GM10248 (cell line): ENCODE results near the gene PPARGC1A.

Experiments
- CTCF ChIA-PET: fragments of 300-600 bp; sonication (Branson Sonifier 250); formaldehyde crosslinking; extraction: SDS; loops from one replicate; lab custom pipeline; 2021; ENCODE audit warnings: antibody characterized with exemption; lab: Yijun Ruan, JAX
- POLR2A ChIA-PET: fragments of 350-650 bp; sonication (Branson Sonifier 250); formaldehyde crosslinking; extraction: SDS; loops from one replicate; lab custom pipeline; 2020; ENCODE audit warnings: antibody characterized with exemption; lab: Yijun Ruan, JAX
- DNase-seq: peaks from one replicate; pipeline ENCODE4 v3.0.0; 2012; ENCODE audit errors: extremely low spot score
- CTCF ChIP-seq: IDR thresholded peaks from 2 replicates; pipeline ENCODE4 v1.5.1; 2012; ENCODE audit warnings: mild to moderate bottlenecking, low read depth; ENCODE audit errors: extremely low read depth, missing control alignments, control extremely low read depth

Gene PPARGC1A

DNA sequence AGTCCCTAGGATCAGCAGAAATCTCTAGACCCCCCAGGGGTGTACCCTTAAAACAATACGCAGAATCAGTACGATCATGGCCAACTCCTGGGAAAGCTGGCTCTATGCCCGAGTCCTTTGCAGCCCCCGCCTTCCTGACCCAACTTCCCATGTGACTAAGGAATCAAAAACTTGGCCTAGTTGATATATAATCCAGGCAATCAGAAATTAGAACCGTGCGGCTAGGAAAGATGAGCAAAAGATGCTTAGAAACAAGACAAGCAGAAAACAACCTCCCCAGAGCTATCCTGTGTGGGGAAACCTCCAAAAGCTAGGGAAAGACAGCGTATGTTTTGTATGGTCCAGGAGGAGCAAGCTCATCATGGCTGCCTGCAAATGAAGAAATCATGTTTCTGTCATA is 110.0 kb downstream of the PPARGC1A start:
- ChIA-PET CTCF (interaction anchor here (1.4 kb wide), 1 partner anchor 25 kb away, joined by 3 read pairs; no protein-coding TSS in a partner anchor), POLR2A (no interaction called here)
- DNase-seq = no peak
- TF ChIP-seq CTCF = no peak

DNA sequence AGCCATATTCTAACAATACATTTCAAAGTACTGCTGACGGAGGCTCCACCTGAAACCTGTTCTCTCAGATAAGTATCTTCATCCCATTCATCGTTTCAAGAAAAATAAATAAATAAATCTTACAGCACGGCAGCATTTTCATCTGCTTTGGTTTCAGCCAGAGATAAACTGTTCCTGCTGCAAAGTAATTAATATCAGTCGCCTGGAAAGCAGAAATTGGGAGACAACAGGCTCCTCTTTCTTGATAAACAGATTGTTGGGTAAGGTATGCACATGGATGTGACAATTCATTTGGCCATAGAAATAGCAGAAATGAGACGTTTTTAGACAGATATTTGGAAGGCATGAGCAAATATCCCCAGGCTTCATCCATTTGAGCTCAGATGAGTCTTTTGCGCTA is 110.4 kb downstream of the PPARGC1A start:
- no peak for TF ChIP-seq CTCF
- ChIA-PET POLR2A (no interaction called here), CTCF (no interaction called here)
- DNase-seq = no peak

- TF ChIP-seq CTCF = no peak
- POLR2A ChIA-PET = no interaction called here
- no peak for DNase-seq
- CTCF ChIA-PET = interaction anchor here (0.7 to 1.2 kb wide), 2 partner anchors 14 to 16 kb away, joined by 3 read pairs; no protein-coding TSS in a partner anchor
These were observed 114.2 kb downstream of the PPARGC1A start for GRCh38 chr4:23775694-23776093.

- TF ChIP-seq CTCF = no peak
- no peak for DNase-seq
- POLR2A ChIA-PET = no interaction called here
- CTCF ChIA-PET = interaction anchor here (0.7 kb wide), 1 partner anchor 16 kb away, joined by 3 read pairs; no protein-coding TSS in a partner anchor
These were observed 114.9 kb downstream of the PPARGC1A start for GRCh38 chr4:23774909-23775308.

GRCh38 chr4:23773884-23774636 is 115.8 kb downstream of the PPARGC1A start:
- CTCF ChIA-PET = no interaction called here
- no peak for DNase-seq
- TF ChIP-seq CTCF = no peak
- POLR2A ChIA-PET = no interaction called here

DNA sequence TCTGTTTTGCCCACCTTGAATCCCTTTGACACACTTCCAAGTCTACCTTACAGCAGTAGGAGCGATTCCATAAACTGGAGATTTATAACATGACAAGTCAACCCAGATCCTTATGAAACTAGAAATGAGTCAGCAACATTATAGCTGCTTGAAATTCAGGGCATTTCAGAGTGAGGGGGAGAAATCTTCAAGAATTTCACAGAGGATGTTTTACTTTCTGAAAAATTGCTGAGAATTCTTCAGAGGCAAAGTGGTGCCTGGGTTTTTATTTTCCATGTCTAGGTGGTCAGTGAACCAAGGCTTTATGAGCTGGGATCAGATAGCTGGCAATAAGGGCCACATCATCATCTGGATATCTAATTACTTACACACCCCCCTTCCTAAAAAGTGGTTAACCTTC is 119.8 kb downstream of the PPARGC1A start:
- no peak for DNase-seq
- POLR2A ChIA-PET = no interaction called here
- TF ChIP-seq CTCF = no peak
- CTCF ChIA-PET = interaction anchor here (1.1 kb wide), 1 partner anchor 13 kb away, joined by 3 read pairs; no protein-coding TSS in a partner anchor
